Omental fat pad (tissue), 4 donors: ENCODE data around the gene ZNF33A. TPM values are rescaled to one million over a fixed set of nuclear protein-coding genes. Genes with fewer than 3 reads are reported as not detected.

Experiments
- ATAC-seq: fragments of 150-250 bp; one replicate; pipeline ENCODE4 v1.9.1; 2016; ENCODE audit warnings: mild to moderate bottlenecking, moderate library complexity; ENCODE audit not compliant: low FRiP score
- DNase-seq: peaks from one replicate; pipeline ENCODE4 v3.0.0-alpha.2; 2019; ENCODE audit warnings: low spot score
- CTCF ChIP-seq, 3 donors: fragments of 450-650 bp; IDR thresholded peaks; one replicate each; pipeline ENCODE4 v1.5.1; 2016 to 2017; ENCODE audit warnings: antibody characterized with exemption in 3 of 3, mild to moderate bottlenecking in 3 of 3, moderate library complexity in 2 of 3
- small RNA-seq: library from RNA; depleted of rRNA; stranded (forward); fragments of <200 nt; gene quantifications from one replicate; pipeline ENCODE3, GENCODE V24; 2016
- total RNA-seq, 4 donors: library from RNA; depleted of rRNA; stranded (reverse); fragments of >200 nt; gene quantifications; one replicate each; pipeline ENCODE4 v1.1.0, GENCODE V29; 2016

ZNF33A gene
- total RNA-seq, 4 donors from 2014 or later: 17.2 to 27.7 (median 22.2) TPM

- no peak for DNase-seq
- TF ChIP-seq CTCF (IDR thresholded peaks at IDR 0.05): no peak
- ATAC-seq: no peak
These were observed 93.3 kb downstream of the ZNF33A start for GRCh38 chr10:38103756-38104155.

- TF ChIP-seq CTCF (IDR thresholded peaks at IDR 0.05): no peak
- no peak for DNase-seq
- no peak for ATAC-seq
These were observed 101.7 kb downstream of the ZNF33A start for GRCh38 chr10:38112159-38112558.

Small RNAs within 50 kb of the gene (small RNA-seq; reads per million reads assigned to genes)
- gene AL161931.1: not detected
- not detected for gene FXYD6P2
- gene RF00019: not detected
- gene RNU6-795P: 0.39 reads per million

Other genes starting within 250 kb of the ZNF33A start
- gene ZNF248, start 153.1 kb upstream of the ZNF33A start, total RNA-seq: 10 to 100 TPM in 1 of 4 donors, 1 to 10 TPM in 3; 4.7 to 17.2 (median 8.3) TPM
- 10 to 100 TPM in 3 of 4 donors, 1 to 10 TPM in 1; 8.8 to 20.3 (median 13.3) TPM for gene ZNF25, start 34.0 kb upstream of the ZNF33A start, total RNA-seq
- 10 to 100 TPM; 15.0 to 27.0 (median 20.7) TPM for gene ZNF37A, start 83.7 kb downstream of the ZNF33A start, total RNA-seq